Measurements from ENCODE around the gene MOGAT2.

DNA sequence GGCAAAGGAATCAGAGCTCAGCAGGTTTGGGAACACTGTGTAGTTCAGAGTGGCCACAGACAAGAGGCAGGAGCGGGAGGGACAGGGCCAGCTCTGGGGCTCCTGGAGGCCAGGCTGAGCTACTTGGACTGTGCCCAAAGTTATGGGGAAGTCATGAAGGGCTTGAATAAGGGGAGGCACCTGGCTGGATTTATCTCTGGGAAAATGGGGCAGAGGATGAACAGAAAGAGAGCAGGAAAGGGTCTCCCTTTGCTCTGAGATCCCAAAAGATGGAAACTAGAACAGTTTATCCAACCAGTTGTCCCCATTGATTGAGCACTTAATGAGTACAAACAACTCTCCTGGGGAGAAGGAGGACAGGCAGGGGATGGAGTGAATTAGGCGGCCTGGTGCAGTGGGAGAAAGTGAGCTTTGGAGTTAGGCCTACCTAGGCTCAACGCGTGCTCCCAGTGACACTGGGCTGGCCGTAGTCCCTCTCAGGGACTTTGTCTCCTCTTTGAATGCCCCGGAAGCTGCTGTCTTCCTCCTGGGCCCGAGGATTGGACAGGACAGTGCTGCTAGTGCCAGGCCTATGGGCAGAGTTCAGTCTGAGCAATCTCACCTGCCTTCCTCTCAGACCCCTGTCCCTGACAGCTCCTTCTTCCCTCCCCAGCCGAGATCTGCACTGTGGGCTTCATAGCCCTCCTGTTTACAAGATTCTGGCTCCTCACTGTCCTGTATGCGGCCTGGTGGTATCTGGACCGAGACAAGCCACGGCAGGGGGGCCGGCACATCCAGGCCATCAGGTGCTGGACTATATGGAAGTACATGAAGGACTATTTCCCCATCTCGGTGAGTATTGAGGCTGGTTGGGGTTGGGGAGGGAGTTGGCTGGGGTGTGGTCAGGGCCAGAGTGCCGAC lies 2.0 kb downstream of the MOGAT2 start:
- TF ChIP-seq POLR2AphosphoS5 (IDR thresholded peaks at IDR 0.05; ENCODE audit: low read depth, low read length): no peak
- TF ChIP-seq, protein P1, sequence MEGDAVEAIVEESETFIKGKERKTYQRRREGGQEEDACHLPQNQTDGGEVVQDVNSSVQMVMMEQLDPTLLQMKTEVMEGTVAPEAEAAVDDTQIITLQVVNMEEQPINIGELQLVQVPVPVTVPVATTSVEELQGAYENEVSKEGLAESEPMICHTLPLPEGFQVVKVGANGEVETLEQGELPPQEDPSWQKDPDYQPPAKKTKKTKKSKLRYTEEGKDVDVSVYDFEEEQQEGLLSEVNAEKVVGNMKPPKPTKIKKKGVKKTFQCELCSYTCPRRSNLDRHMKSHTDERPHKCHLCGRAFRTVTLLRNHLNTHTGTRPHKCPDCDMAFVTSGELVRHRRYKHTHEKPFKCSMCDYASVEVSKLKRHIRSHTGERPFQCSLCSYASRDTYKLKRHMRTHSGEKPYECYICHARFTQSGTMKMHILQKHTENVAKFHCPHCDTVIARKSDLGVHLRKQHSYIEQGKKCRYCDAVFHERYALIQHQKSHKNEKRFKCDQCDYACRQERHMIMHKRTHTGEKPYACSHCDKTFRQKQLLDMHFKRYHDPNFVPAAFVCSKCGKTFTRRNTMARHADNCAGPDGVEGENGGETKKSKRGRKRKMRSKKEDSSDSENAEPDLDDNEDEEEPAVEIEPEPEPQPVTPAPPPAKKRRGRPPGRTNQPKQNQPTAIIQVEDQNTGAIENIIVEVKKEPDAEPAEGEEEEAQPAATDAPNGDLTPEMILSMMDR (IDR thresholded peaks at IDR 0.05): no peak
- TF ChIP-seq, protein P2, sequence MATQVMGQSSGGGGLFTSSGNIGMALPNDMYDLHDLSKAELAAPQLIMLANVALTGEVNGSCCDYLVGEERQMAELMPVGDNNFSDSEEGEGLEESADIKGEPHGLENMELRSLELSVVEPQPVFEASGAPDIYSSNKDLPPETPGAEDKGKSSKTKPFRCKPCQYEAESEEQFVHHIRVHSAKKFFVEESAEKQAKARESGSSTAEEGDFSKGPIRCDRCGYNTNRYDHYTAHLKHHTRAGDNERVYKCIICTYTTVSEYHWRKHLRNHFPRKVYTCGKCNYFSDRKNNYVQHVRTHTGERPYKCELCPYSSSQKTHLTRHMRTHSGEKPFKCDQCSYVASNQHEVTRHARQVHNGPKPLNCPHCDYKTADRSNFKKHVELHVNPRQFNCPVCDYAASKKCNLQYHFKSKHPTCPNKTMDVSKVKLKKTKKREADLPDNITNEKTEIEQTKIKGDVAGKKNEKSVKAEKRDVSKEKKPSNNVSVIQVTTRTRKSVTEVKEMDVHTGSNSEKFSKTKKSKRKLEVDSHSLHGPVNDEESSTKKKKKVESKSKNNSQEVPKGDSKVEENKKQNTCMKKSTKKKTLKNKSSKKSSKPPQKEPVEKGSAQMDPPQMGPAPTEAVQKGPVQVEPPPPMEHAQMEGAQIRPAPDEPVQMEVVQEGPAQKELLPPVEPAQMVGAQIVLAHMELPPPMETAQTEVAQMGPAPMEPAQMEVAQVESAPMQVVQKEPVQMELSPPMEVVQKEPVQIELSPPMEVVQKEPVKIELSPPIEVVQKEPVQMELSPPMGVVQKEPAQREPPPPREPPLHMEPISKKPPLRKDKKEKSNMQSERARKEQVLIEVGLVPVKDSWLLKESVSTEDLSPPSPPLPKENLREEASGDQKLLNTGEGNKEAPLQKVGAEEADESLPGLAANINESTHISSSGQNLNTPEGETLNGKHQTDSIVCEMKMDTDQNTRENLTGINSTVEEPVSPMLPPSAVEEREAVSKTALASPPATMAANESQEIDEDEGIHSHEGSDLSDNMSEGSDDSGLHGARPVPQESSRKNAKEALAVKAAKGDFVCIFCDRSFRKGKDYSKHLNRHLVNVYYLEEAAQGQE (IDR thresholded peaks at IDR 0.05; ENCODE audit: insufficient read depth in 1 of 2, low read depth in 2 of 2, low read length in 1 of 2): no peak
- TF ChIP-seq TCF7L2 (IDR thresholded peaks at IDR 0.05; ENCODE audit: low read depth, low read length): no peak
- TF ChIP-seq SIN3A (IDR thresholded peaks at IDR 0.05; ENCODE audit: borderline replicate concordance, insufficient read depth, low read depth, low read length): no peak

All from Panc1 (cell line).